ENCODE measurements around the gene RAI14. TPM values are rescaled to one million over a fixed set of nuclear protein-coding genes. Genes with fewer than 3 reads are reported as not detected.

RAI14 gene
- total and polyA plus RNA-seq, 3 experiments from 2014 or later, result 0.58 to 3.9 (median 3.9) TPM

- Histone ChIP-seq H3K27ac (ENCODE audit: low read depth, low read length) (no peak overlapping the region), H3K27me3 (ENCODE audit: insufficient read depth, low read length, poor library complexity, severe bottlenecking) (no peaks in the 10 kb centered on the region), H3K4me1 (ENCODE audit: insufficient read depth, low read length) (no peaks in the 10 kb centered on the region), H3K4me3 (ENCODE audit: low read length) (no peak overlapping the region), H3K9me3 (ENCODE audit: low read length) (no peaks in the 10 kb centered on the region), H3K36me3 (ENCODE audit: insufficient read depth, low read length) (no peaks in the 10 kb centered on the region)
- no peaks in the 10 kb centered on the region for H3K9me3 Mint-ChIP-seq
- ChIA-PET CTCF (no interaction called here), POLR2A (no interaction called here)
- no peak overlapping the region for H3K4me3 Mint-ChIP-seq
- no peaks in the 10 kb centered on the region for H3K36me3 Mint-ChIP-seq
- H3K27ac Mint-ChIP-seq, result no peak overlapping the region
- H3K27me3 Mint-ChIP-seq, result peaks cover 0 to 22% of the 10 kb centered on the region in 2 donors
- DNase-seq, result no peak
- no peaks in the 10 kb centered on the region for H3K4me1 Mint-ChIP-seq
Measured at GRCh38 chr5:34685485-34686165, 29.5 kb downstream of the RAI14 start.

GRCh38 chr5:34686762-34687268 lies 30.7 kb downstream of the RAI14 start:
- Mint-ChIP-seq H3K4me1 (no peaks in the 10 kb centered on the region), H3K4me3 (no peak overlapping the region), H3K27me3 (peaks cover 1 to 19% of the 10 kb centered on the region in 2 donors), H3K9me3 (no peaks in the 10 kb centered on the region), H3K27ac (no peak overlapping the region), H3K36me3 (no peaks in the 10 kb centered on the region)
- Histone ChIP-seq H3K4me1 (ENCODE audit: insufficient read depth, low read length) (no peaks in the 10 kb centered on the region), H3K4me3 (ENCODE audit: low read length) (no peak overlapping the region), H3K27me3 (ENCODE audit: insufficient read depth, low read length, poor library complexity, severe bottlenecking) (no peaks in the 10 kb centered on the region), H3K27ac (ENCODE audit: low read depth, low read length) (peak overlapping the region; percentile 25), H3K9me3 (ENCODE audit: low read length) (no peaks in the 10 kb centered on the region), H3K36me3 (ENCODE audit: insufficient read depth, low read length) (no peaks in the 10 kb centered on the region)
- ChIA-PET CTCF (no interaction called here), POLR2A (no interaction called here)
- DNase-seq, result no peak

- POLR2A ChIA-PET, result no interaction called here
- no peak overlapping the region for H3K27ac Mint-ChIP-seq
Measured at GRCh38 chr5:34687269-34688011, 31.3 kb downstream of the RAI14 start.

GRCh38 chr5:34688015-34688810 lies 32.1 kb downstream of the RAI14 start:
- Histone ChIP-seq H3K9me3 (ENCODE audit: low read length) (no peaks in the 10 kb centered on the region), H3K27ac (ENCODE audit: low read depth, low read length) (no peak overlapping the region), H3K36me3 (ENCODE audit: insufficient read depth, low read length) (no peaks in the 10 kb centered on the region), H3K4me1 (ENCODE audit: insufficient read depth, low read length) (no peaks in the 10 kb centered on the region), H3K27me3 (ENCODE audit: insufficient read depth, low read length, poor library complexity, severe bottlenecking) (no peaks in the 10 kb centered on the region), H3K4me3 (ENCODE audit: low read length) (no peak overlapping the region)
- Mint-ChIP-seq H3K9me3 (no peaks in the 10 kb centered on the region), H3K36me3 (no peaks in the 10 kb centered on the region), H3K27me3 (peaks cover 1 to 16% of the 10 kb centered on the region in 2 donors), H3K27ac (no peak overlapping the region), H3K4me3 (no peak overlapping the region), H3K4me1 (no peaks in the 10 kb centered on the region)
- CTCF ChIA-PET, result no interaction called here
- DNase-seq, result no peak
- POLR2A ChIA-PET, result no interaction called here

More at GRCh38 chr5:34687269-34688011, 31.3 kb downstream of the RAI14 start:
- Histone ChIP-seq H3K27me3 (ENCODE audit: insufficient read depth, low read length, poor library complexity, severe bottlenecking) (no peaks in the 10 kb centered on the region), H3K36me3 (ENCODE audit: insufficient read depth, low read length) (no peaks in the 10 kb centered on the region), H3K4me3 (ENCODE audit: low read length) (no peak overlapping the region), H3K27ac (ENCODE audit: low read depth, low read length) (no peak overlapping the region), H3K9me3 (ENCODE audit: low read length) (no peaks in the 10 kb centered on the region), H3K4me1 (ENCODE audit: insufficient read depth, low read length) (no peaks in the 10 kb centered on the region)
- Mint-ChIP-seq H3K36me3 (no peaks in the 10 kb centered on the region), H3K4me1 (no peaks in the 10 kb centered on the region), H3K9me3 (no peaks in the 10 kb centered on the region), H3K27me3 (peaks cover 1 to 19% of the 10 kb centered on the region in 2 donors), H3K4me3 (no peak overlapping the region)
- no peak for DNase-seq
- CTCF ChIA-PET, result no interaction called here

- H3K4me1 Mint-ChIP-seq, result peaks cover 8 to 20% (median 14%) of the 10 kb centered on the region in 3 donors
- Histone ChIP-seq H3K4me3 (ENCODE audit: low read length) (no peak overlapping the region), H3K27me3 (ENCODE audit: insufficient read depth, low read length, poor library complexity, severe bottlenecking) (no peaks in the 10 kb centered on the region), H3K27ac (ENCODE audit: low read depth, low read length) (no peak overlapping the region), H3K4me1 (ENCODE audit: insufficient read depth, low read length) (peaks cover 4% of the 10 kb centered on the region), H3K36me3 (ENCODE audit: insufficient read depth, low read length) (no peaks in the 10 kb centered on the region), H3K9me3 (ENCODE audit: low read length) (no peaks in the 10 kb centered on the region)
- ChIA-PET POLR2A (no interaction called here), CTCF (no interaction called here)
- peaks cover 1 to 14% of the 10 kb centered on the region in 2 donors for H3K27me3 Mint-ChIP-seq
- no peak overlapping the region for H3K4me3 Mint-ChIP-seq
- H3K9me3 Mint-ChIP-seq, result no peaks in the 10 kb centered on the region
- H3K27ac Mint-ChIP-seq, result no peak overlapping the region
- no peak for DNase-seq
- no peaks in the 10 kb centered on the region for H3K36me3 Mint-ChIP-seq
Measured at GRCh38 chr5:34690301-34690700, 34.2 kb downstream of the RAI14 start.

- POLR2A ChIA-PET, result no interaction called here
- no peaks in the 10 kb centered on the region for H3K36me3 Mint-ChIP-seq
- H3K4me1 Mint-ChIP-seq, result peaks cover 10 to 26% (median 20%) of the 10 kb centered on the region in 3 donors
- CTCF ChIA-PET, result no interaction called here
- H3K4me1 ChIP-seq (ENCODE audit: insufficient read depth, low read length), result peaks cover 4% of the 10 kb centered on the region
- no peak overlapping the region for H3K27ac ChIP-seq (ENCODE audit: low read depth, low read length)
- H3K9me3 ChIP-seq (ENCODE audit: low read length), result no peaks in the 10 kb centered on the region
- no peak for DNase-seq
- H3K27me3 ChIP-seq (ENCODE audit: insufficient read depth, low read length, poor library complexity, severe bottlenecking), result no peaks in the 10 kb centered on the region
- no peak overlapping the region for H3K4me3 Mint-ChIP-seq
- H3K27ac Mint-ChIP-seq, result no peak overlapping the region
- peaks cover 1 to 14% of the 10 kb centered on the region in 2 donors for H3K27me3 Mint-ChIP-seq
- no peak overlapping the region for H3K4me3 ChIP-seq (ENCODE audit: low read length)
- H3K9me3 Mint-ChIP-seq, result no peaks in the 10 kb centered on the region
- H3K36me3 ChIP-seq (ENCODE audit: insufficient read depth, low read length), result no peaks in the 10 kb centered on the region
Measured at GRCh38 chr5:34690898-34691297, 34.8 kb downstream of the RAI14 start.

GRCh38 chr5:34691326-34691725 lies 35.2 kb downstream of the RAI14 start:
- H3K4me3 ChIP-seq (ENCODE audit: low read length), result no peak overlapping the region
- H3K27me3 ChIP-seq (ENCODE audit: insufficient read depth, low read length, poor library complexity, severe bottlenecking), result no peaks in the 10 kb centered on the region
- Mint-ChIP-seq H3K9me3 (no peaks in the 10 kb centered on the region), H3K4me3 (no peak overlapping the region), H3K4me1 (peaks cover 10 to 27% (median 20%) of the 10 kb centered on the region in 3 donors), H3K27ac (no peak overlapping the region), H3K27me3 (peaks cover 1 to 14% of the 10 kb centered on the region in 2 donors), H3K36me3 (no peaks in the 10 kb centered on the region)
- H3K27ac ChIP-seq (ENCODE audit: low read depth, low read length), result no peak overlapping the region
- H3K4me1 ChIP-seq (ENCODE audit: insufficient read depth, low read length), result peaks cover 4% of the 10 kb centered on the region
- H3K36me3 ChIP-seq (ENCODE audit: insufficient read depth, low read length), result no peaks in the 10 kb centered on the region
- ChIA-PET POLR2A (no interaction called here), CTCF (no interaction called here)
- DNase-seq, result no peak
- no peaks in the 10 kb centered on the region for H3K9me3 ChIP-seq (ENCODE audit: low read length)

- Mint-ChIP-seq H3K4me3 (no peak overlapping the region), H3K27ac (no peak overlapping the region), H3K36me3 (no peaks in the 10 kb centered on the region), H3K27me3 (peaks cover 1 to 11% of the 10 kb centered on the region in 2 donors), H3K9me3 (no peaks in the 10 kb centered on the region), H3K4me1 (peaks cover 10 to 27% (median 20%) of the 10 kb centered on the region in 3 donors)
- Histone ChIP-seq H3K27ac (ENCODE audit: low read depth, low read length) (no peak overlapping the region), H3K4me3 (ENCODE audit: low read length) (no peak overlapping the region), H3K36me3 (ENCODE audit: insufficient read depth, low read length) (no peaks in the 10 kb centered on the region), H3K4me1 (ENCODE audit: insufficient read depth, low read length) (peaks cover 4% of the 10 kb centered on the region), H3K27me3 (ENCODE audit: insufficient read depth, low read length, poor library complexity, severe bottlenecking) (no peaks in the 10 kb centered on the region), H3K9me3 (ENCODE audit: low read length) (no peaks in the 10 kb centered on the region)
- CTCF ChIA-PET, result no interaction called here
- no peak for DNase-seq
- POLR2A ChIA-PET, result no interaction called here
Measured at GRCh38 chr5:34692786-34693185, 36.7 kb downstream of the RAI14 start.
